Nephron progenitor cell (in vitro differentiated cells): Measurements from ENCODE around the gene GPAT3.
"Not testable (repeated sequence)": the region's sequence is repeated elsewhere in the genome, so short reads cannot be mapped to it uniquely, and the experiment has no call there.

Experiments used
- DNase-seq: peaks from one replicate; pipeline ENCODE4 v3.0.0; 2021
- H3K27ac Mint-ChIP-seq: 2 replicates; pipeline ENCODE4 v1.8.0; 2021; ENCODE audit warnings: mild to moderate bottlenecking, moderate library complexity, mixed read lengths
- H3K27me3 Mint-ChIP-seq: 2 replicates; pipeline ENCODE4 v1.8.0; 2021; ENCODE audit warnings: mild to moderate bottlenecking, low read depth, mixed read lengths; ENCODE audit not compliant: poor library complexity
- H3K36me3 Mint-ChIP-seq: 2 replicates; pipeline ENCODE4 v1.8.0; 2021; ENCODE audit warnings: low read depth, mixed read lengths
- H3K4me1 Mint-ChIP-seq: 2 replicates; pipeline ENCODE4 v1.8.0; 2021; ENCODE audit warnings: mixed read lengths
- H3K4me3 Mint-ChIP-seq: 2 replicates; pipeline ENCODE4 v1.8.0; 2021; ENCODE audit warnings: mild to moderate bottlenecking, moderate library complexity, mixed read lengths
- H3K9me3 Mint-ChIP-seq: 2 replicates; pipeline ENCODE4 v1.8.0; 2021; ENCODE audit warnings: mild to moderate bottlenecking, moderate library complexity, mixed read lengths
- TF ChIP-seq, protein P1 (sequence below): fragments of 200-600 bp; sonication (generic); IDR thresholded peaks from 2 replicates; pipeline ENCODE4 v1.5.0; 2021; ENCODE audit warnings: antibody characterized with exemption

The GPAT3 gene

DNA sequence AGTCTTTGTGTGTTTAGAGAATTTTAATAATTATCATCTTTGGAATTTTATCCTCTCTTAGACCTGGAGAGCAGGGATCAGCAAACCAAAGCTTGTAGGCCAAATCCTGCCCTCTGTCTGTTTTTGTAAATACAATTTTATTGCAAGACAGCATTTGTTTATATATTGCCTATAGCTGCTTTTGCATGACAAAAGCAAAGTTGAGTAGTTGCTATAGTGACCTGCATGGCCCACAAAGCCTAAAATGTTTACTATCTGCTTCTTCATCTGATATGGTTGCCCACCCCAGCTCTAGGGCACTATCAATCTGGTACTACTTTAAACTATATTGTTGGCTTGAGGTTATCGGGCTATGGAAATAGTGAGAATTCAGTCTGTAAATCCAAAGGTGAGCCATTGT, 80.3 kb downstream of the GPAT3 start:
- Mint-ChIP-seq H3K4me3 (no peak overlapping the region), H3K27me3 (peaks cover 7% of the 10 kb centered on the region), H3K4me1 (peaks cover 20% of the 10 kb centered on the region), H3K9me3 (peaks cover 50% of the 10 kb centered on the region), H3K27ac (no peak overlapping the region), H3K36me3 (peaks cover 23% of the 10 kb centered on the region)
- DNase-seq = no peak
- TF ChIP-seq, protein P1, sequence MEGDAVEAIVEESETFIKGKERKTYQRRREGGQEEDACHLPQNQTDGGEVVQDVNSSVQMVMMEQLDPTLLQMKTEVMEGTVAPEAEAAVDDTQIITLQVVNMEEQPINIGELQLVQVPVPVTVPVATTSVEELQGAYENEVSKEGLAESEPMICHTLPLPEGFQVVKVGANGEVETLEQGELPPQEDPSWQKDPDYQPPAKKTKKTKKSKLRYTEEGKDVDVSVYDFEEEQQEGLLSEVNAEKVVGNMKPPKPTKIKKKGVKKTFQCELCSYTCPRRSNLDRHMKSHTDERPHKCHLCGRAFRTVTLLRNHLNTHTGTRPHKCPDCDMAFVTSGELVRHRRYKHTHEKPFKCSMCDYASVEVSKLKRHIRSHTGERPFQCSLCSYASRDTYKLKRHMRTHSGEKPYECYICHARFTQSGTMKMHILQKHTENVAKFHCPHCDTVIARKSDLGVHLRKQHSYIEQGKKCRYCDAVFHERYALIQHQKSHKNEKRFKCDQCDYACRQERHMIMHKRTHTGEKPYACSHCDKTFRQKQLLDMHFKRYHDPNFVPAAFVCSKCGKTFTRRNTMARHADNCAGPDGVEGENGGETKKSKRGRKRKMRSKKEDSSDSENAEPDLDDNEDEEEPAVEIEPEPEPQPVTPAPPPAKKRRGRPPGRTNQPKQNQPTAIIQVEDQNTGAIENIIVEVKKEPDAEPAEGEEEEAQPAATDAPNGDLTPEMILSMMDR = no peak

DNA sequence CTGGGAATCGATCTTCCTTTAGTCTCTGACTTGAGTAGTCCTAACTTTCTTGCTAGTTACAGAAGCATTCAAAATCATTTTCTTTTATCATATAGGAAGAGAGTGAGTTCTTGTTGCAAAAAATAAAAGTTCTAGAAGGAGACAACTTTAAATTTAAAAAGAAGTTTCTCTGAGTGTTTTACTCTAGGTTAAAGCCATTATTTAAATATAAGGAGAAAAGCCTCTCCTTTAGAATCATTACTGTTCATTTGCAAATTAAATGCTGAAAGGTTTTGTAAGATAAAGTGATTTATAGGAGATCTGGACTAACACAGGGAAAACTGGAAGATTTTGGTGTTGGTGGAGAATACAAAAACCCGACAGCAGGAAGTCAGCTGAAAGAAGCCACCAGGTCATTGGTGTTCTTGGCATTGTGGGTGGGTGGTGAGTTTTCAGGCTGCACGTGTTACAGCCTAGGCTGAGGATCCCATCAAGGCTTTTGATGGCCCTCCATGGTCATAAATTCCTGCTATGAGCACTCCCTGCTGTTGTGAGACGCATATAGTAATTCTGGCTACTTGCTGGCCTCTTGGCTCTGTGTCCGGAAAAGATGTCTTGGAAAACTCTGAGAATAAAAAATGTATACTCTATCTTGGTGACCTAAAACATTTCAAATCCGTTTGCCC, 81.6 kb downstream of the GPAT3 start:
- Mint-ChIP-seq H3K4me3 (no peak overlapping the region), H3K27me3 (peaks cover 4% of the 10 kb centered on the region), H3K4me1 (peaks cover 20% of the 10 kb centered on the region), H3K36me3 (peaks cover 22% of the 10 kb centered on the region), H3K9me3 (peaks cover 49% of the 10 kb centered on the region), H3K27ac (no peak overlapping the region)
- TF ChIP-seq, protein P1 = no peak
- no peak for DNase-seq

DNA sequence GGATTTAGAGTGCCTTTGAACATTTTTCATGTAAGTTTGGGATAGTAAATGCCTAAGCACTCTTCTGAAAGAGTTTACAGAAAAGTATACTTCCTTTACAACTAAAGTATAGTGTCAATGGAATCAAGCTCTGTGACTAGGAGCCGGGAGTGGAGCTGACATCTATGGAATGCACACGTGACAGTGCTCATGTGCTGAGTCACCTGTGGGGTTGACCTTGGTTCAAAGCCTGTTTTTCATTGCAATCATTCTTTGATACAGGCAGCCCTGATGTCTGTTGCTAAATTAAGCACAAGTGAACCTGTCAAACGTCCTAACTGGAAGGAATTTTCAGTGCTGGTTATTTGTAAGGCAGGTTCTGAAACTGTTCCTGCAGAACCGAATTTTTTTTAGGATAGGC, 82.5 kb downstream of the GPAT3 start:
- no peak overlapping the region for H3K27ac Mint-ChIP-seq
- DNase-seq = no peak
- H3K27me3 Mint-ChIP-seq = peaks cover 4% of the 10 kb centered on the region
- peaks cover 20% of the 10 kb centered on the region for H3K4me1 Mint-ChIP-seq
- H3K9me3 Mint-ChIP-seq = peaks cover 49% of the 10 kb centered on the region
- peaks cover 15% of the 10 kb centered on the region for H3K36me3 Mint-ChIP-seq
- H3K4me3 Mint-ChIP-seq = no peak overlapping the region
- TF ChIP-seq, protein P1 = no peak

DNA sequence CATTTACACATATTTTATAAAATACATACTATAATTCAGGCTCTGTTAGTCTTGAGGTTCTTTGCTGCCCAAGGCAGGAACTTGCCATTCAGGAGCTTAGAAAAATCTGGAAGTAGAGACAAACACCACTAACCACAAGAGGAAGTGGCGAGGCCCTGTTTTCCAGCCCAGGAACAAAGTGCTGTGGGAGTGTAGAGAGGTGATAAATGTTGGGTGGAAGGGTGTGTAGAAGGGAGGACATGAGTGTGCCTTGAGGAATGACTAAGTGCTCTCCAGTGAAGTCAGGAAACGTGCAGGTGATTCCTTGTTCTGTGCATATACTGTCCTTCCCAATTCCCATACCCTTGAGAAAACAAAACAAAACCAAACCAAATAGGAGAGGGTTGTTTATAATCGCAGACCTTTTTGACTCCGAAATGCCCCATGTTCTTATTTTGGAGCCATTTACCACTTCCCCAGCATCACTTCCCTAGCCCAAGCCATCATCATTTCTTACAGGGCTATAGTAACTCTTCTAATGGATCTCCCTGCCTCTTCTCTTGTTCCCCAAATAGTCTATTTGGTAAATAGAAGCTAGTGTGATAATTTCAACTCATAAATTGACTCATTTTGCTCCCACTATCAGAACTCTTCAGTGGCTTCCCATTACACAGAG, 83.2 kb downstream of the GPAT3 start:
- Mint-ChIP-seq H3K9me3 (peaks cover 47% of the 10 kb centered on the region), H3K27ac (peak overlapping the region; percentile 86), H3K4me3 (no peak overlapping the region), H3K36me3 (peaks cover 10% of the 10 kb centered on the region), H3K4me1 (peaks cover 20% of the 10 kb centered on the region), H3K27me3 (peaks cover 4% of the 10 kb centered on the region)
- DNase-seq = no peak
- TF ChIP-seq, protein P1 = no peak

DNA sequence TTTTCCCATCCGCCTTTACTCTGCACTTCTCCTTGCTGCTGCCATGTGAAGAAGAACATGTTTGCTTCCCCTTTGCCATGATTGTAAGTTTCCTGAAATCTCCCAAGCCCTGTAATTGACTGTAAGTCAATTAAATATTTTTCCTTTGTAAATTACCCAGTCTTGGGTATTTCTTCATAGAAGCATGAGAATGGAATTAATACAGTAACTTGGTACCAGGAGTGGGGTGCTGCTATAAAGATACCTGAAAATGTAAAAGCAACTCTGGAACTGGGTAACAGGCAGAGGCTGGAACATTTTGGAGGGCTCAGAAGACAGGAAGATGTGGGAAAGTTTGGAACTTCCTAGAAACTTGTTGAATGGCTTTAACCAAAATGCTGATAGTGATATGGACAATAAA, 86.2 kb downstream of the GPAT3 start:
- DNase-seq, H3K36me3 Mint-ChIP-seq, H3K27ac Mint-ChIP-seq, H3K4me3 Mint-ChIP-seq, H3K27me3 Mint-ChIP-seq: not testable (repeated sequence)
- Mint-ChIP-seq H3K9me3 (peaks cover 40% of the 10 kb centered on the region), H3K4me1 (peaks cover 40% of the 10 kb centered on the region)

DNA sequence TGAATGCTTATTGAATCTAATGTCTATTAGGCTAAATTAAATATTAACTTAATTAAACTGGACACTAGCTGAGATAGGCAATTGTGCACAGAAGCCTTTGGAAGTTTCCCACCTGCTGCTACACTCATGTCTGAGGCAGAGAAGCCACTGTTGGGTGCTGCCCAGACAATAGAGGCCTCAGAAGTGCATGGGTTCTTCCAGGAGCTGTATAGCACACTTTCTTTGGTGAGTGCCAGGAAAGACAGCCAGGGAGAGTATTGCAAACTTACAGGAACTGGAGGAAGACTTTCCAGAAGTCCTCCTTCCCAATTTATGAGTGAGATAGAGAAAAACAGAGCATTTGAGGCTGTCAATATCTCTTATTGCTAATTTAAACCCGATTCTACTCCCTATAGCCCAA, 89.9 kb downstream of the GPAT3 start:
- DNase-seq = no peak
- no peak overlapping the region for H3K27ac Mint-ChIP-seq
- TF ChIP-seq, protein P1 = no peak
- H3K36me3 Mint-ChIP-seq = peaks cover 7% of the 10 kb centered on the region
- no peak overlapping the region for H3K4me3 Mint-ChIP-seq
- H3K4me1 Mint-ChIP-seq = peaks cover 37% of the 10 kb centered on the region
- peaks cover 6% of the 10 kb centered on the region for H3K27me3 Mint-ChIP-seq
- peaks cover 36% of the 10 kb centered on the region for H3K9me3 Mint-ChIP-seq
